CD14-positive monocyte (primary cell): ENCODE measurements around the gene C16orf96. TPM values are rescaled to one million over a fixed set of nuclear protein-coding genes. Genes with fewer than 3 reads are reported as not detected.

Experiments
- DNase-seq, 3 donors: peaks; one replicate each; pipeline ENCODE4 v3.0.0-alpha.2; 2011 to 2022
- H2AFZ ChIP-seq: 2 replicates; pipeline ENCODE4 v1.6.0; 2012; ENCODE audit warnings: mild to moderate bottlenecking, low read depth, low read length, inconsistent platforms; ENCODE audit not compliant: insufficient read depth, poor library complexity, severe bottlenecking
- H3K27ac ChIP-seq, 2 donors: 1 replicate in 1 of 2; 2 replicates in 1 of 2; pipeline ENCODE4 v1.5.1; 2012 to 2013; ENCODE audit warnings: low read length in 2 of 2, control low read depth in 1 of 2, inconsistent platforms in 1 of 2, low read depth in 1 of 2, mild to moderate bottlenecking in 1 of 2
- H3K27me3 ChIP-seq, 2 donors: one replicate each; pipeline versions ENCODE4 v1.6.0 to v1.6.1; 2011 to 2013; ENCODE audit warnings: low read length in 2 of 2; ENCODE audit not compliant: control insufficient read depth in 2 of 2, insufficient read depth in 2 of 2
- H3K36me3 ChIP-seq, 2 donors: replicated peaks in 1 of 2; 1 replicate in 1 of 2; 2 replicates in 1 of 2; pipeline versions ENCODE4 v1.5.1 to v1.6.1; 2012 to 2013; ENCODE audit warnings: low read length in 2 of 2, control low read depth in 1 of 2, inconsistent platforms in 1 of 2, mild to moderate bottlenecking in 1 of 2; ENCODE audit not compliant: insufficient read depth in 2 of 2, control insufficient read depth in 1 of 2
- H3K4me1 ChIP-seq, 2 donors: 1 replicate in 1 of 2; 2 replicates in 1 of 2; pipeline versions ENCODE4 v1.5.1 to v1.6.1; 2012 to 2013; ENCODE audit warnings: low read length in 2 of 2, control low read depth in 1 of 2, inconsistent platforms in 1 of 2, mild to moderate bottlenecking in 1 of 2, moderate library complexity in 1 of 2; ENCODE audit not compliant: insufficient read depth in 2 of 2, control insufficient read depth in 1 of 2
- H3K4me2 ChIP-seq: replicated peaks from 2 replicates; pipeline ENCODE3; 2012; ENCODE audit warnings: low read length, moderate library complexity, mild to moderate bottlenecking; ENCODE audit not compliant: poor library complexity, severe bottlenecking; ENCODE audit errors: extremely low read depth
- H3K4me3 ChIP-seq, 3 experiments: fragments of 200-600 bp in 1 of 3; sonication (generic) in 1 of 3; replicated peaks in 1 of 3; 1 replicate in 2 of 3; 2 replicates in 1 of 3; pipeline ENCODE4 v1.5.1; 2011 to 2013; ENCODE audit warnings: low read length in 3 of 3, mild to moderate bottlenecking in 3 of 3, control low read depth in 2 of 3, low read depth in 2 of 3, inconsistent platforms in 1 of 3, moderate library complexity in 1 of 3
- H3K79me2 ChIP-seq: 2 replicates; pipeline ENCODE4 v1.6.0; 2012; ENCODE audit warnings: mild to moderate bottlenecking, control low read depth, inconsistent platforms, low read length, moderate library complexity; ENCODE audit not compliant: insufficient read depth
- H3K9ac ChIP-seq: 2 replicates; pipeline ENCODE4 v1.6.0; 2017; ENCODE audit warnings: low read length, mild to moderate bottlenecking; ENCODE audit not compliant: insufficient read depth, poor library complexity, severe bottlenecking
- H3K9me3 ChIP-seq, 2 donors: replicated peaks in 1 of 2; 1 replicate in 1 of 2; 2 replicates in 1 of 2; pipeline versions ENCODE4 v1.5.1 to v1.6.1; 2012 to 2013; ENCODE audit warnings: low read length in 2 of 2, control low read depth in 1 of 2; ENCODE audit not compliant: control insufficient read depth in 1 of 2, insufficient read depth in 1 of 2
- H4K20me1 ChIP-seq: 2 replicates; pipeline ENCODE4 v1.6.0; 2012; ENCODE audit warnings: mild to moderate bottlenecking, low read length, control low read depth, moderate library complexity; ENCODE audit not compliant: insufficient read depth
- H3K27ac Mint-ChIP-seq, 7 donors: one replicate each; pipeline ENCODE4 v1.8.0; 2020; ENCODE audit warnings: mild to moderate bottlenecking in 7 of 7, mixed read lengths in 7 of 7, moderate library complexity in 6 of 7, inconsistent platforms in 2 of 7
- H3K27me3 Mint-ChIP-seq, 3 donors: one replicate each; pipeline ENCODE4 v1.8.0; 2021 to 2022; ENCODE audit warnings: low read depth in 3 of 3, mild to moderate bottlenecking in 3 of 3, mixed read lengths in 3 of 3, moderate library complexity in 3 of 3, inconsistent platforms in 1 of 3
- H3K36me3 Mint-ChIP-seq, 2 donors: one replicate each; pipeline ENCODE4 v1.8.0; 2020; ENCODE audit warnings: mixed read lengths in 2 of 2, inconsistent platforms in 1 of 2, mild to moderate bottlenecking in 1 of 2
- H3K4me1 Mint-ChIP-seq: one replicate; pipeline ENCODE4 v1.8.0; 2020; ENCODE audit warnings: mild to moderate bottlenecking, mixed read lengths
- H3K4me3 Mint-ChIP-seq, 2 donors: one replicate each; pipeline ENCODE4 v1.8.0; 2020; ENCODE audit warnings: mild to moderate bottlenecking in 2 of 2, mixed read lengths in 2 of 2, moderate library complexity in 1 of 2
- H3K9me3 Mint-ChIP-seq, 7 donors: one replicate each; pipeline ENCODE4 v1.8.0; 2020 to 2022; ENCODE audit warnings: mixed read lengths in 7 of 7, mild to moderate bottlenecking in 6 of 7, moderate library complexity in 6 of 7, inconsistent platforms in 2 of 7
- WGBS: methylation state at CpG from one replicate; pipeline ENCODE4 v1.1.5; 2013; ENCODE audit warnings: missing lambda C conversion rate; ENCODE audit not compliant: insufficient coverage; 5-methylcytosine and 5-hydroxymethylcytosine counted together
- intact Hi-C, 2 donors: fragments of 100-400 bp; cut with micrococcal nuclease; formaldehyde crosslinking; loops; one replicate each; pipeline versions ENCODE4 v1.15.0 to v1.15.1; 2023
- polyA plus RNA-seq, 3 donors: library from polyadenylated mRNA; depleted of rRNA in 1 of 3; unstranded in 2 of 3; stranded (reverse) in 1 of 3; fragments of 300-500 nt in 2 of 3; fragments of >200 nt in 1 of 3; fragmentation: Illumina TruSeq in 2 of 3; gene quantifications; 1 replicate in 2 of 3; 2 replicates in 1 of 3; pipeline ENCODE4 v1.2.3, GENCODE V29; 2012 to 2021
- TF ChIP-seq, protein P1 (sequence below): fragments of 200-600 bp; IDR thresholded peaks from one replicate; pipeline ENCODE4 v1.8.0; 2022; ENCODE audit warnings: antibody characterized with exemption, mild to moderate bottlenecking

Gene C16orf96
- polyA plus RNA-seq, 3 donors: 0.13 TPM; not detected in 2

DNA sequence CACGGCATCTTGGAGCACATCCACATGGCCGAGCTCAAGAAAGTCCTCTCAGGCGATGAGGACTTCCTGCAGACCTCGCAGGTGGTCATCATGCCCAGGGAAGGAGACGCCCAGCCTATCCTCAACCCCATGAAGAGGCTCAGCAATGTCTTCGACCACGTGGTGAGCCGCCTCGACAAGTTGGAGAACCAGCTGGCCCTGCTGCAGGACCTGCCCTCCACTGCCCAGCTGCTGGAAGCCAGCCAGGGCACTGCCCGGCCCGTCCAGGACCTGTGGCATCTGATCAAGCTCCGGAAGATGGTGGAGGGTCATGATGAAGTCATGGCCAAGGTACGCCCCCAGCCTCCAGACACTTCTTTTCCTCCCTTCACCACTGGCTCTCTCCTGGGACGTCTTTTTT is 440 bp downstream of the C16orf96 start:
- Histone ChIP-seq H3K4me1 (no peaks in the 10 kb centered on the region), H3K27ac (no peak overlapping the region), H3K79me2 (no peaks in the 10 kb centered on the region), H3K27me3 (no peaks in the 10 kb centered on the region), H4K20me1 (no peaks in the 10 kb centered on the region), H3K9ac (no peak overlapping the region), H3K4me3 (no peak overlapping the region), H3K36me3 (no peaks in the 10 kb centered on the region), H3K4me2 (no peak overlapping the region), H3K9me3 (no peaks in the 10 kb centered on the region), H2AFZ (no peak overlapping the region)
- H3K4me1 Mint-ChIP-seq: no peaks in the 10 kb centered on the region
- H3K27ac Mint-ChIP-seq: peak overlapping the region in 2 of 7 donors; percentile 20 to 61
- H3K9me3 Mint-ChIP-seq: peaks cover 0 to 2% (median 0%) of the 10 kb centered on the region in 7 donors
- intact Hi-C loops: no loop called here
- H3K27me3 Mint-ChIP-seq: peaks cover 6 to 22% (median 14%) of the 10 kb centered on the region in 3 donors
- no peaks in the 10 kb centered on the region for H3K36me3 Mint-ChIP-seq
- no peak overlapping the region for H3K4me3 Mint-ChIP-seq
- DNase-seq: no peak
- 96% methylated on average over 12 of the region's 14 CpGs for WGBS
- TF ChIP-seq, protein P1, sequence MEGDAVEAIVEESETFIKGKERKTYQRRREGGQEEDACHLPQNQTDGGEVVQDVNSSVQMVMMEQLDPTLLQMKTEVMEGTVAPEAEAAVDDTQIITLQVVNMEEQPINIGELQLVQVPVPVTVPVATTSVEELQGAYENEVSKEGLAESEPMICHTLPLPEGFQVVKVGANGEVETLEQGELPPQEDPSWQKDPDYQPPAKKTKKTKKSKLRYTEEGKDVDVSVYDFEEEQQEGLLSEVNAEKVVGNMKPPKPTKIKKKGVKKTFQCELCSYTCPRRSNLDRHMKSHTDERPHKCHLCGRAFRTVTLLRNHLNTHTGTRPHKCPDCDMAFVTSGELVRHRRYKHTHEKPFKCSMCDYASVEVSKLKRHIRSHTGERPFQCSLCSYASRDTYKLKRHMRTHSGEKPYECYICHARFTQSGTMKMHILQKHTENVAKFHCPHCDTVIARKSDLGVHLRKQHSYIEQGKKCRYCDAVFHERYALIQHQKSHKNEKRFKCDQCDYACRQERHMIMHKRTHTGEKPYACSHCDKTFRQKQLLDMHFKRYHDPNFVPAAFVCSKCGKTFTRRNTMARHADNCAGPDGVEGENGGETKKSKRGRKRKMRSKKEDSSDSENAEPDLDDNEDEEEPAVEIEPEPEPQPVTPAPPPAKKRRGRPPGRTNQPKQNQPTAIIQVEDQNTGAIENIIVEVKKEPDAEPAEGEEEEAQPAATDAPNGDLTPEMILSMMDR: no peak

- no peaks in the 10 kb centered on the region for H3K36me3 ChIP-seq
- no peaks in the 10 kb centered on the region for H3K9me3 ChIP-seq
- no peaks in the 10 kb centered on the region for H3K4me1 Mint-ChIP-seq
- H3K4me2 ChIP-seq: no peak overlapping the region
- no peak for DNase-seq
- H3K4me1 ChIP-seq: no peaks in the 10 kb centered on the region
- H3K27ac Mint-ChIP-seq: no peak overlapping the region
- H3K4me3 Mint-ChIP-seq: no peak overlapping the region
- H3K9me3 Mint-ChIP-seq: peaks cover 0 to 2% (median 0%) of the 10 kb centered on the region in 7 donors
- H3K36me3 Mint-ChIP-seq: no peaks in the 10 kb centered on the region
- peaks cover 5 to 22% (median 14%) of the 10 kb centered on the region in 3 donors for H3K27me3 Mint-ChIP-seq
- no peaks in the 10 kb centered on the region for H3K79me2 ChIP-seq
- H3K9ac ChIP-seq: no peak overlapping the region
- H3K27me3 ChIP-seq: no peaks in the 10 kb centered on the region
- H3K27ac ChIP-seq: no peak overlapping the region
- H3K4me3 ChIP-seq: no peak overlapping the region
- intact Hi-C loops: no loop called here
- H4K20me1 ChIP-seq: no peaks in the 10 kb centered on the region
- WGBS: 95% methylated on average over 9 of the region's 10 CpGs
- TF ChIP-seq, protein P1: no peak
- no peak overlapping the region for H2AFZ ChIP-seq
Observed at GRCh38 chr16:4557973-4558372, 1.8 kb downstream of the C16orf96 start.
